Measurements from ENCODE around the gene DDX39B. TPM values are rescaled to one million over a fixed set of nuclear protein-coding genes. Genes with fewer than 3 reads are reported as not detected.

DDX39B gene
- total and polyA plus RNA-seq, 9 of the 15 experiments (the other 6 are each of a cell fraction or from before 2014, with no cell fraction given), result 479 to 869 (median 592) TPM

DNA sequence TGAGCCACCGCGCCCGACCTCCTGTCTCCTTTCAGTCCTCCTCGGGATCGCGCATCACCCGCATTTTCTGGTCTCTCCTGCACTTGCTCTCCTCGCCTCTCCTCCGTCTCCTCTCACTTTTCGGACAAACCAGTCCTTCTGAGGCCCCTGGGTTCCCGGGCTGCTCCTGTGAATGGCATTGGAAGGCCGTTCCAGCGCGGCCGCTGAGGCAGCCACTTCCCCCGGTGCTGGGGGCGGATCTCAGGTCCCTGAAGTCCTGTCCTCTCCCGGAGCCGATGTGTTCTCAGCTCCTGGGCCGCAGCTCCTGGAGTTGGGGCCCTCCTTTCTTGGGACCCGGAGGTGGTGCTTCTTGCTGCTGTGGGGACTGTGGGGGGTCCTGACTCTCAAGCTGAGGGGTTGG, 43.1 kb downstream of the DDX39B start (continued):
- TF ChIP-seq, protein P1, sequence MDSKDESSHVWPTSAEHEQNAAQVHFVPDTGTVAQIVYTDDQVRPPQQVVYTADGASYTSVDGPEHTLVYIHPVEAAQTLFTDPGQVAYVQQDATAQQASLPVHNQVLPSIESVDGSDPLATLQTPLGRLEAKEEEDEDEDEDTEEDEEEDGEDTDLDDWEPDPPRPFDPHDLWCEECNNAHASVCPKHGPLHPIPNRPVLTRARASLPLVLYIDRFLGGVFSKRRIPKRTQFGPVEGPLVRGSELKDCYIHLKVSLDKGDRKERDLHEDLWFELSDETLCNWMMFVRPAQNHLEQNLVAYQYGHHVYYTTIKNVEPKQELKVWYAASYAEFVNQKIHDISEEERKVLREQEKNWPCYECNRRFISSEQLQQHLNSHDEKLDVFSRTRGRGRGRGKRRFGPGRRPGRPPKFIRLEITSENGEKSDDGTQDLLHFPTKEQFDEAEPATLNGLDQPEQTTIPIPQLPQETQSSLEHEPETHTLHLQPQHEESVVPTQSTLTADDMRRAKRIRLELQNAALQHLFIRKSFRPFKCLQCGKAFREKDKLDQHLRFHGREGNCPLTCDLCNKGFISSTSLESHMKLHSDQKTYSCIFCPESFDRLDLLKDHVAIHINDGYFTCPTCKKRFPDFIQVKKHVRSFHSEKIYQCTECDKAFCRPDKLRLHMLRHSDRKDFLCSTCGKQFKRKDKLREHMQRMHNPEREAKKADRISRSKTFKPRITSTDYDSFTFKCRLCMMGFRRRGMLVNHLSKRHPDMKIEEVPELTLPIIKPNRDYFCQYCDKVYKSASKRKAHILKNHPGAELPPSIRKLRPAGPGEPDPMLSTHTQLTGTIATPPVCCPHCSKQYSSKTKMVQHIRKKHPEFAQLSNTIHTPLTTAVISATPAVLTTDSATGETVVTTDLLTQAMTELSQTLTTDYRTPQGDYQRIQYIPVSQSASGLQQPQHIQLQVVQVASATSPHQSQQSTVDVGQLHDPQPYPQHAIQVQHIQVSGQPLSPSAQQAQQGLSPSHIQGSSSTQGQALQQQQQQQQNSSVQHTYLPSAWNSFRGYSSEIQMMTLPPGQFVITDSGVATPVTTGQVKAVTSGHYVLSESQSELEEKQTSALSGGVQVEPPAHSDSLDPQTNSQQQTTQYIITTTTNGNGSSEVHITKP (IDR thresholded peaks at IDR 0.05; ENCODE audit: partially characterized antibody), result peak; percentile 16
- TF ChIP-seq, protein P2, sequence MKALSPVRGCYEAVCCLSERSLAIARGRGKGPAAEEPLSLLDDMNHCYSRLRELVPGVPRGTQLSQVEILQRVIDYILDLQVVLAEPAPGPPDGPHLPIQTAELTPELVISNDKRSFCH (CRISPR knock-in tag; IDR thresholded peaks at IDR 0.05), result no peak
- TF ChIP-seq, protein P2 (tag; IDR thresholded peaks at IDR 0.05), result no peak
- no peak for TF ChIP-seq ZNF133 (CRISPR knock-in tag; IDR thresholded peaks at IDR 0.05)
- peak; percentile 28; the same call in 1 of the 2 replicates for TF ChIP-seq HDAC2 (IDR thresholded peaks at IDR 0.05)
